GM10266 (cell line): ENCODE measurements around the gene JMJD1C.

Source experiments
- DNase-seq: peaks from one replicate; pipeline ENCODE4 v3.0.0; 2012; ENCODE audit errors: extremely low spot score
- TF ChIP-seq, protein P1 (sequence below): IDR thresholded peaks from 2 replicates; pipeline ENCODE4 v1.5.1; 2012; ENCODE audit warnings: mild to moderate bottlenecking, low read depth; ENCODE audit not compliant: control insufficient read depth, insufficient read depth; ENCODE audit errors: missing control alignments

JMJD1C gene

GRCh38 chr10:63491588-63492316 is 26.0 kb upstream of the JMJD1C start:
- TF ChIP-seq, protein P1, sequence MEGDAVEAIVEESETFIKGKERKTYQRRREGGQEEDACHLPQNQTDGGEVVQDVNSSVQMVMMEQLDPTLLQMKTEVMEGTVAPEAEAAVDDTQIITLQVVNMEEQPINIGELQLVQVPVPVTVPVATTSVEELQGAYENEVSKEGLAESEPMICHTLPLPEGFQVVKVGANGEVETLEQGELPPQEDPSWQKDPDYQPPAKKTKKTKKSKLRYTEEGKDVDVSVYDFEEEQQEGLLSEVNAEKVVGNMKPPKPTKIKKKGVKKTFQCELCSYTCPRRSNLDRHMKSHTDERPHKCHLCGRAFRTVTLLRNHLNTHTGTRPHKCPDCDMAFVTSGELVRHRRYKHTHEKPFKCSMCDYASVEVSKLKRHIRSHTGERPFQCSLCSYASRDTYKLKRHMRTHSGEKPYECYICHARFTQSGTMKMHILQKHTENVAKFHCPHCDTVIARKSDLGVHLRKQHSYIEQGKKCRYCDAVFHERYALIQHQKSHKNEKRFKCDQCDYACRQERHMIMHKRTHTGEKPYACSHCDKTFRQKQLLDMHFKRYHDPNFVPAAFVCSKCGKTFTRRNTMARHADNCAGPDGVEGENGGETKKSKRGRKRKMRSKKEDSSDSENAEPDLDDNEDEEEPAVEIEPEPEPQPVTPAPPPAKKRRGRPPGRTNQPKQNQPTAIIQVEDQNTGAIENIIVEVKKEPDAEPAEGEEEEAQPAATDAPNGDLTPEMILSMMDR, result no peak

DNA sequence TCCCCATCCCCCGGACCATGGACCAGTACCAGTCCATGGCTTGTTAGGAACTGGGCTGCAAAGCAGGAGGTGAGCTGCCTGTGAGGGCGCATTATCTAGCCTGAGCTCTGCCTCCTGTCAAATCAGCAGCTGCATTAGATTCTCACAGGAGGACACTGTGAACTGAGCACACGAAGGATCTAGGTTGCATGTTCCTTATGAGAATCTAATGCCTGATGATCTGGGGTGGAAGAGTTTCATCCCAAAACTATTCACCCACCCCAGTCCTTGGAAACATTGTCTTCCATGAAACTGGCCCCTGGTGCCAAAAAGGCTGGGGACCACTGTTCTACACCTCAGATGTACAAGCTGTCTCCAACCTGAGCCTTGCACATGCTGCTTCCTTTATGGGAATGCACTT is 24.1 kb upstream of the JMJD1C start:
- no peak for DNase-seq
- TF ChIP-seq, protein P1, result no peak

More at GRCh38 chr10:63491588-63492316, 26.0 kb upstream of the JMJD1C start:
- no peak for DNase-seq

DNA sequence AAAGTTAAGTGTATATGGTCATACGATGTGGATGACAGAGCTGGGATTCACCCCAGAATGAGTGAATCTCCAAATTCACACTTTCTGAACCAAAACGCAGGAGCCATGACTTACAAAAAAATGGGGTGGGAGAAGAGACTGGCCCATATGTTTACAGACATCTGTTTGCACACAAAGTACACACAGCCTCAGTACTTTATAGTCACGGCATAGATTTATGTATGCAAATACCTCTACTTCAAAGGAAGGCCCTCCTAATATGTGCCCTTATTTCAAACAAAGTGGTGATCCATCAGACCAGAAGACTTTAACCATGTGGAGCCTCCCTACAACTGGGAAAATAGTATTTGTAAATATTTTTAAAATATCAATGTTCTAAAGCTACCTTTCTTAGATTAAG is 22.2 kb upstream of the JMJD1C start:
- DNase-seq, result no peak

DNA sequence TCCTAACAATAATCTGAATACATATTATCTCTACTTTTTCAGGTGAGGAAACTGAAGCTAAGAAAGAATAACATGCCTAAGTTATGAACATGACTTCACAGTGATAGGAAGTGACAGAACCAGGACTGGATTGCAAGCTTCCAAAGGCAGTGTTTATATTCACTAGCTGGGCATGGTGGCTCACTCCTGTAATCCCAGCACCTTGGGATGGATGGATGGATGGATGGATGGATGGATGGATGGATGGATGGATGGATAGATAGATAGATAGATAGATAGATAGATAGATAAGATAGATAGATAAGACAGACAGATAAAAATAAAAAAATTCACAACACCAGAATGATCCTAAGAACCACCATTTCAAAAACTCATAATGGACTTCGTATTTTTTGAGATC is 18.2 kb upstream of the JMJD1C start:
- no peak for DNase-seq
- TF ChIP-seq, protein P1, result no peak

More for the DNA sequence above, 22.2 kb upstream of the JMJD1C start:
- TF ChIP-seq, protein P1, result no peak

- no peak for DNase-seq
- TF ChIP-seq, protein P1, result no peak
Measured at GRCh38 chr10:63481815-63482421, 16.1 kb upstream of the JMJD1C start.

GRCh38 chr10:63480237-63480636 is 14.5 kb upstream of the JMJD1C start:
- DNase-seq, result no peak
- TF ChIP-seq, protein P1, result no peak

DNA sequence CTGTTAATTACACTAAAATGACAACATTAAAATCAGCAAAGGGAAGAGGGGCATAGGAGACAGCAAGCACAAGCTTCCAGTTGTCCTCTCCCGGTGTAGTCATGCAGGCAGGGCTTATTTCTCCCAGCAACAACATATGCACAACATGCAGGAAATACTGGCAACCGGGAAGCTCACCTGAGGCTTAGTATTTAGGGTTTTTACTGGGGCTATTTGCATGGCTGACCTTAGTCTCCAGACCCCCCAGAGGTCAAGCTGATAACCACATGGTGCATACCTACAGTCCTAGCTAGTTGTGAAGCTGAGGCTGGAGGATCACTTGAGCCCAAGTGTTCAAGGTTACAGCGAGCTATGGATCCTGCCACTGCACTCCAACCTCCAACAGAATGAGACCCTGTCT is 12.8 kb upstream of the JMJD1C start:
- DNase-seq, result no peak
- TF ChIP-seq, protein P1, result no peak
